Left renal pelvis (tissue), 4 donors: Measurements from ENCODE around the gene C11orf58. TPM values are rescaled to one million over a fixed set of nuclear protein-coding genes. Genes with fewer than 3 reads are reported as not detected.

Source experiments
- DNase-seq, 4 donors: peaks; one replicate each; pipeline ENCODE4 v3.0.0-alpha.2; 2013; ENCODE audit warnings: low read depth in 4 of 4, low spot score in 3 of 4
- polyA plus RNA-seq, 4 donors: library from polyadenylated mRNA; unstranded; fragments of 120-200 nt; gene quantifications; one replicate each; pipeline ENCODE4 v1.2.1, GENCODE V29; 2013; ENCODE audit not compliant: insufficient read length in 4 of 4

The C11orf58 gene
- polyA plus RNA-seq, 4 donors: 316 to 396 (median 381) TPM

- DNase-seq: no peak
Measured at GRCh38 chr11:16783321-16783801, 44.9 kb downstream of the C11orf58 start.

GRCh38 chr11:16784097-16784496 lies 45.6 kb downstream of the C11orf58 start:
- no peak for DNase-seq

DNA sequence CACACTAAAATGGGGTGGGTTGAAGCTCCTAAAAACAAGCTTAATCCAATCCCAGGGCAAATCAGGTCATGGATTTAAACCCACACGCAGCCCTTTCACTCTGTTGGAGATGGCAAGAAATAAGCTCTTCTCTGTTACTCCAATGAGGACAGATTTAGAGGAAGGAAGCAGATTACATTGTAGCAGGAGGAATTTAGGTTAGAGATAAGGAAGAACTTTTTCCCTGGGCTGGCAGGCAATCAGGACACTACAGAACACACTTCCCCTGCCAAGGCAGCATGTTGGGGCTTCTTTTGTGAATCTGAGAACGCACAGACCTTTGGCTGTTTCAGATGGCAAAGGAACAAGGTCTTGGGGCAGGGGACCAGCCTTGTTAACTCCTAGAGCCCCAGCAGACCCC lies 46.2 kb downstream of the C11orf58 start:
- no peak for DNase-seq

DNA sequence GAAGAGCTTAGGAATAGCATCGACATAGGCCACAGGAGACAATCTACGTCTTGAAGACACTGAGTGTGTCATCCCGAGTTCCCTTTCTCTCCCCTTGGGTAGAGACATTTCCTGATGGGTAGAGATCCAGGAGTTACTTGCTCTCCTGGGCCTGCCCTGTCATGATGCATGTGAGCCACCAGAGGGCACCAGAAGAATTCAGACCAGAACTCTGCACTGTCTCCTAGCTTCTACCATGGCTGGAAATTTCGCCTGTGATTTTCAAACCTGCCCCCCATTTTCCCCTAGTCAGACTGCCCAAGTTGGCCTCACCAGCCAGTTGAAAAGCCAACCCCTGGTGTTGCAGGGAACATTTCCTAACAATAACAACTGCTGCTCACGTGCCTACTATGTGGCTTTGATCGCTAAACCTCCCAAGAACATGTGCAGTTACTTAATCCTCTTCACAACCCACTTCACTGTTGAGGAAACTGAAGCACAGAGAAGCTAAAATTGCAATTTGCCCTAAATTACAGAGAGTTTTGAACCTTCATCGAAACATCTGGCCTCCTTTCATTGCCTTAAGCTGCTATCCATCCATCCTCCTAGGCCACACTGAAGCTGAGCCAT lies 47.2 kb downstream of the C11orf58 start:
- DNase-seq: peak in 1 of 4 donors; percentile 27

DNA sequence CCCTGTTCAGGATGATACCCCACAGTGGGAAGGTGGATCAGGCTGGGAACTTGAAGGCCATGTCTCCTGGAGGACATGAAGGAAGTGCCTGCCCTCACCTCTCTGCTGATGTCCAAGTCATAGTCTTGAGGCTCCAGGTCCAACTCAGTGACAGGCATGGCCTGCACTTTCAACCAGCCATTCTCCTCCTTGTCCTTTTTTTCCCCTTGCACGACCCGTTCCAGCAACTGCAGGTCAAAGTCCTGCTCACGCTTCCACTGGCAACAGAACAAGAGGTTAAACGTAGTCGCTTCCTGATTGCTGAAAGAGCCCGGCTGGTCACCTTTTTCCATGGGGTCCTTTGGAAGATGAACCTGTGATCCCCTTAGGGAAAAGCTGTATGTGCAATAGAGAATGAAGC lies 47.7 kb downstream of the C11orf58 start:
- DNase-seq: no peak

GRCh38 chr11:16787035-16787742 lies 48.7 kb downstream of the C11orf58 start:
- no peak for DNase-seq

- peak in 1 of 4 donors; percentile 24 for DNase-seq
Measured at GRCh38 chr11:16788141-16789062, 50.0 kb downstream of the C11orf58 start.

- no peak for DNase-seq
Measured at GRCh38 chr11:16789063-16789420, 50.6 kb downstream of the C11orf58 start.

GRCh38 chr11:16789560-16790485 lies 51.4 kb downstream of the C11orf58 start:
- DNase-seq: no peak

DNA sequence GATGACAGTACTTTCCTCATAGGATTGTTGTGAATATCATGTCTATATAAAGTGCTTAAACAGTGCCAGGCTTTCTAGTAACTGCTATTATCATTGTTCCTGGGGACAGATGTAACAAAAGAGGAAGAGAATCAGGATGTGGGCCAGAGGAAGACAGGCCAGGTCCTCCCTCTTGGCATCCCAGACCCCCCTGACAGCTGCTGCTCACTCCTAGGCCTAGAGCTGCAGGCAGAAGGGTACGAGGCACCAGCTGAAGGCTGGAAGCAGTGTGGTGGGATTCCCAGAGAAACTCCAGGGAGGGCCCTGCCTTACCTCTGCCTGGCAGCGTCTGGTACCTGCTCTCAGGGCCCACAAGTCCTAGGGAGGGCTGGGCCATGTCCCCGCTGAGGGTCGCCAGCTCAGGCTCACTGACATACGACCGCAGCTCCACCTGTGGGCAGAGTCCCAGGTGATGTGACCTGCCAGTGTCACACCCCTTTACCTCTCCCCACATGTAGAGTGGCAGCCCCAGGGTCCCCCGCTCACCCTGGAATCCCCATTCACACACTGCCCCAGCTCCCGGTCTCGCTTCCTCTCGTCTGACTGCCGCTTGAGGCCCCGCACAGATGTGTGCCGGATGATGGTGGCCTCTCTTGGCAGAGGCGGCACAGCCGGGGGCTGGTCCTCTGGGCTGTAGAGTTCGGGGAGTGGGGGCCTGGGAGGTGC lies 52.2 kb downstream of the C11orf58 start:
- DNase-seq: no peak

GRCh38 chr11:16791191-16791961 lies 52.9 kb downstream of the C11orf58 start:
- DNase-seq: no peak

GRCh38 chr11:16792426-16792825 lies 54.0 kb downstream of the C11orf58 start:
- no peak for DNase-seq

DNA sequence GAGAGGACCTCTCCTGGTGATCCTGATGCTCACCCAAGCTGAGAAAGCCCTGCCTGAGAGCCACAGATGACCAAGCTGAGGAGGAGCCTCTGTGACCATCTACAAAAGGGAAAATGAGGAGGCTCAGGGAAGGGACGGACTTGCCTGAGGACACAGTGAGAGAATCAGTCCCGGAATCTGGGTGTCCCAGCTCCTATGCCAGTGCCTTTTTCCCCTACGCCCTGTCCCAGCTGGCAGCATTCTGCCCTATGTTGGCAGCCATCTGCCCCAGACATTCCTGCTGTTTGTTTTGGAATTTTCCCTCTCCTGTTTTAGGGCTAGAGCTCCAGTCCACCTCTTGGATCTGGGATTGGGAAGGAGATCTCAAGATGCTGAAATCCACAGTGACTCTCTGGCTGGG lies 54.6 kb downstream of the C11orf58 start:
- no peak for DNase-seq

DNA sequence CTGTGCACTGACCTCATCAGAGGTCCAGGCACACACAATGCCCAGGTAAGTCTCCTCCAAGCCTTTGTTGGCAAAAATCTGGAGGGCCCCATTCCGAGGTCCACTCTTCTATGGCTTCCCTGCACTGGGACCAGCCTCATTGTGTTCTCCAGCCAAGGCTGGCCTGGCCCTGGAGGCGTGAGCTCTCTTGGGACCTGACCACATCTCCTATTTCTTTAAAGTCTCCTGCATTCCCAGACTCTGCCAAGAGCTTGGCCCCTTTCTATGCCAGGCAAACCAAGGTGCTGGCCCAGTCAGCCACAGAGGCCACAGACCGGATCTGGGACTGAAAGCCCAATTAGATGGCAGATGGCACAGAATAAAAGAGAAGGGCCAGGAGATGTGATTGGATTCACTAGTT lies 55.1 kb downstream of the C11orf58 start:
- no peak for DNase-seq

DNA sequence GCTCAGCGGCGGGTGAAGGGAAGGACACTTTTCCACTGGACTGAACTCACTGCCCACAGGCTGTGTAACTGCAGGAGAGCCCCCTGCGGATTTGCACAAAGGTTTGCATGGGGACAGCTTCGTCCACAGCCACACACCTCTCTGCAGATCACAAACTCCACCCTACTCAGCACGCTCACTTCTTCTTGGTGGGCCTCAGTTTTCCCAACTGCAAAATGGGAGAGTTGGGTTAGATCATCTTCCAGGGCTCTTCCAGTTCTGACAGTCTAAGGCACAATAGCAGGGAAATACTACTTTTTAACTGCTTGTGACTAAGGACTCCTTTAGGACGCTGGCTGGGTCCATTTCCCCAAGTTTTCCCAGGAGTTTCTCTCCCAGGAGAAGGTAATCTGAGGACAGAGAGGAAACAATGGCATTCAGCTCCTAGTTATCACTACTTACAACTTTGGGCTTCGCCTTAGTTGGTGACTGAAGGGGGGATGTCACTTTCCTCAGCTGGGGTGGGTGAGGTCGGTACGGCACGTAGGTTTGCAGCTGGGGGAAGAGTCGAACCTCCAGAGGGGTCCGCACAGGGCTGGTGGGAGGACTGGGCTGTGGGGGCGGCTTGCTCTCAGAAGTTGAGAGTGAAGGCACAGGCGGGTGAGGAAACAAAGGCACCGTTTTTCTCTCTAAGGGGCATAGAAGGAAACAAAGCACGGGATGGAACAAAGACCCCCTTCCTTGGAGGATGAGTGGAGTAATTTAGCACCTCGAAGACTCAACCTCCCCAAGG lies 55.8 kb downstream of the C11orf58 start:
- DNase-seq: no peak

DNA sequence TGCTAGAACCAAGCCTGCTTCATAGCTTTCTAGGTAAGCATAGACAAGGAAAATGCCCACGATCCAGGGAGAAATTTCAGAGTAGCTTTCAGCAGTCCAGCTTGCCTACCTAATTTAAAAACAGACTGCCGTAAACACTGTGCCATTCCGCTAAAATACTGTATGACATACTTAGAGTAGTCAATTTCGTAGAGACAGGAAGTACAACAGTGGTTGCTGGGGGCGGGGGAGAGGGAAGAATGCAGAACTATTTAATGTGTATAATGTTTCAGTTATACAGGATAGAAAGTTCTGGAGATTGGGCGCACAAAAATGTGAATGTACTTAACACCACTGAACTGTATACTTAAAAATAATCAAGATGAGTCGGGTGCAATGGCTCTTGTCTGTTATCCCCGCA lies 56.7 kb downstream of the C11orf58 start:
- no peak for DNase-seq

GRCh38 chr11:16796311-16796710 lies 57.9 kb downstream of the C11orf58 start:
- no peak for DNase-seq

DNA sequence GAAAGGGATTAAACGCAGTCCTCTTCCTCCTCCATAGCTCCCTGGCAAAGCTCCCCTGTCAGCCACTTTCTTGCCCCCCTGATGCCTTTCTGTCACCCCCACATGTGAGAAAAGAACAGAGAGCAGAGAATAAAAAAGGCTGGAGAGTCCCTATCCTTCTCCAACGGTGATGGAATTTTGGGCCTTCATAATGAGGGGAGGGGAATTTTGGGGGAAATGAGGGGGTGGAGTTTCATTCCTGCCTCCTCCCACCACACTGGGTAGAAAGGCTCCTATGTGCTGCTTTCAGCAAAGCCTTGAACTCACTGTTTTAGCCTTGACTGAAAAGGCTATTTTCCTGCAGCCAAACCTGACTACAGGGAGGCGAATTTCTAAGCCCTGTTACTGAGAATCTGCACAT lies 59.3 kb downstream of the C11orf58 start:
- DNase-seq: no peak
